ENCODE measurements around the gene C1orf21.

The C1orf21 gene

DNA sequence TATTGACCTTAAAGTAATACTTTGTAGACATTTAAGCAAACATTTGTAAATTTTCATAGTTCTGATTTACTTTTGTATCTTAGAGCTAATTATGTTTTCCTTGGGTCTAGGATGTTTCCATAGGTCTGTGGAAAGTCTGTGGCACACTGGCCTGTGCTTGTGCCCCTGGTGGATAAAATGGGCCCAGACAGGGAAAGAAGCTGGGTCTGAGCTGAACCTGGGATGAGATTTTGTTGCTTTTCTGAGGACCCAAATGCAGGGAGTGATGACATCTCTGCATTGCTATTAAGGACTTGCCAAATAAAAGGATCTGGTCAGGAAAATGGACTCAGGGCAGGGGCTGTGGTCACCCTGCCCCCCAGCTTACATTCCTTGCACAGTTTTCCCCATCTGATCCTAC is 41.8 kb downstream of the C1orf21 start:
- DNase-seq (ENCODE audit: low spot score), result no peak
- TF ChIP-seq, protein P1, sequence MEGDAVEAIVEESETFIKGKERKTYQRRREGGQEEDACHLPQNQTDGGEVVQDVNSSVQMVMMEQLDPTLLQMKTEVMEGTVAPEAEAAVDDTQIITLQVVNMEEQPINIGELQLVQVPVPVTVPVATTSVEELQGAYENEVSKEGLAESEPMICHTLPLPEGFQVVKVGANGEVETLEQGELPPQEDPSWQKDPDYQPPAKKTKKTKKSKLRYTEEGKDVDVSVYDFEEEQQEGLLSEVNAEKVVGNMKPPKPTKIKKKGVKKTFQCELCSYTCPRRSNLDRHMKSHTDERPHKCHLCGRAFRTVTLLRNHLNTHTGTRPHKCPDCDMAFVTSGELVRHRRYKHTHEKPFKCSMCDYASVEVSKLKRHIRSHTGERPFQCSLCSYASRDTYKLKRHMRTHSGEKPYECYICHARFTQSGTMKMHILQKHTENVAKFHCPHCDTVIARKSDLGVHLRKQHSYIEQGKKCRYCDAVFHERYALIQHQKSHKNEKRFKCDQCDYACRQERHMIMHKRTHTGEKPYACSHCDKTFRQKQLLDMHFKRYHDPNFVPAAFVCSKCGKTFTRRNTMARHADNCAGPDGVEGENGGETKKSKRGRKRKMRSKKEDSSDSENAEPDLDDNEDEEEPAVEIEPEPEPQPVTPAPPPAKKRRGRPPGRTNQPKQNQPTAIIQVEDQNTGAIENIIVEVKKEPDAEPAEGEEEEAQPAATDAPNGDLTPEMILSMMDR (IDR thresholded peaks at IDR 0.05; ENCODE audit: borderline replicate concordance, control extremely low read depth, extremely low read depth, insufficient read depth, missing control alignments), result no peak
- in situ Hi-C loops (cut with MboI; ENCODE audit: low sequenced_read_pairs, unreplicated experiment), result no loop called here

DNA sequence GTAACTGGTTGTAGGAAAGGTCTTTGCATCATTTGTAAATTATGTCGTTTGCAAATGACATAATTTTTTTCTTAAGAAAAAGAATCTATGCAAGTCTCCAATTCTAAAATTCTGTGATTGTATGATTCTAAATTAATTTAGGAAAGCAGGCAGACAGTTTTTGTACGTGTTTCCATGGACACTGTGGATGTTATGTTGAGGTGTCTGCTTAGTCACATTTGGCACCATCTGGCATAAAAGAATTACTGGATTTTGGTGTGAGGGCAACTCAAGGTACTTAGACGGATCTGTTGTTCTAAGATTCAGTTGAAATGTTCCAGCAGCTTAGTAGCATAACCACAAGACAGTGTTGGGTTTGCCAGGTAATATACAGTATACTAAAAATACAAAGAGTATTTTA is 42.5 kb downstream of the C1orf21 start:
- in situ Hi-C loops (cut with MboI; ENCODE audit: low sequenced_read_pairs, unreplicated experiment), result no loop called here
- no peak for DNase-seq (ENCODE audit: low spot score)
- TF ChIP-seq, protein P1 (IDR thresholded peaks at IDR 0.05; ENCODE audit: borderline replicate concordance, control extremely low read depth, extremely low read depth, insufficient read depth, missing control alignments), result no peak

DNA sequence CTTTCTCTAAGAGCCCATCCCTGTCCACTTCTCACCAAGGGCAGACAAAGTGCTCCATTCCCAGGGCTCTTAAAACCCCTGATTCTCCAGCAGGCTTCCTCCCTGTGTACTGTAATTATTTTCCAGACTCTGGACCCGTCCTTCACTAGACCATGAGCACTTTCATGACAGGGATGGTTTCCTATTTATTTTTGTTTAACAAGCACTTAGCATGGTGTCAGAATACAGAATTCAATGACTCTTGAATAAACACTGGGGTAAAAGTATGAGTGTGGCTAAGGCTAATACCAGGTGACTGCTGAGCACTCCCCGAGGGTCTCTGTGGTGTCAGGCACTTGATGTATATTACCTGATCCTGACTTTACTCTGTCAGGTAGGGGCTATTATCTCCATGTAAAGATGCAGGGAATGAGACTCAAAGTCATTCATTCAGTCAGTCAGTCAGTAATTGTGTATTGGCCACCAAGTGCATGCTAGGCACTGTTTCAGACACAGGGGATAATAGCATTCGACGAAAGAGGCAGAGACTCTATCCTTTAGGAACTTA is 47.2 kb downstream of the C1orf21 start:
- no peak for DNase-seq (ENCODE audit: low spot score)
- in situ Hi-C loops (cut with MboI; ENCODE audit: low sequenced_read_pairs, unreplicated experiment), result no loop called here
- TF ChIP-seq, protein P1 (IDR thresholded peaks at IDR 0.05; ENCODE audit: borderline replicate concordance, control extremely low read depth, extremely low read depth, insufficient read depth, missing control alignments), result no peak

DNA sequence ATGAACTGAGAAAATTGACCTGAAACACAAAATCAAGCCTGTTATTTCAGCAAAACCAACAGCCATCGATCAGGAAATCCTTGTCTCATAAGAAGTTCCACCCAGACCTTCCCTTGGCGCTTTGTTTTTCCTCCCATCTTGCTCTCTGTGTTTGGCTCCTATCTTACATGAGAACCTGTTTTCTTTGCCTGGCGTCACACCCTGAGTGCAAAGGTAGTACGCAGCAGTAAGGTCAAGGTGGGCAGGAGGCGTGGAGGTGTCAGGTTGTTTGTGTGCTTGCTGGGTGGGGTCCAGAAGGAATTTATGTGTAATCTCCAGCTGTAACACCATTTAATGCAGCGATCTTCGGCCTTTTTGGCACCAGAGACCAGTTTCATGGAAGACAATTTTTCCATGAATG is 50.5 kb downstream of the C1orf21 start:
- in situ Hi-C loops (cut with MboI; ENCODE audit: low sequenced_read_pairs, unreplicated experiment), result no loop called here
- TF ChIP-seq, protein P1 (IDR thresholded peaks at IDR 0.05; ENCODE audit: borderline replicate concordance, control extremely low read depth, extremely low read depth, insufficient read depth, missing control alignments), result no peak
- DNase-seq (ENCODE audit: low spot score), result no peak

DNA sequence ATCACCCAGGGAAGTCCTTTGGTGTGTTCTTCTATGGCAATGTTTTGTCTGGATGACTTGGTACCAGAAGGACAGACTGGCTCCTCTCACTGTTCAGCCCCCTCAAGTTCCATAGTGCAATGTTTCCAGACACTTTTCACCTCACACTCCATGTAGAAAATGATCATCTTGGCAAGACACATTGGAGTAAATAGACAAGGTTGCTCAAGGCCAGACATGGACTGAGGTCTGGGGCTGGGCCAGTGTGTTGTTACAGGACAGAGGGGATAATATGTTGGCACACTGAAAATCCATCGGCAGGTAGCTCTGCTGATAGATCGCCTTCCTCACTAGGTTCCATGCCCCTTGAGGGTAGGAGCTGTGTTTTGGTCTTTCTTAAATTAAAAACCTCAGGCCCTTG is 51.5 kb downstream of the C1orf21 start:
- TF ChIP-seq, protein P1 (IDR thresholded peaks at IDR 0.05; ENCODE audit: borderline replicate concordance, control extremely low read depth, extremely low read depth, insufficient read depth, missing control alignments), result no peak
- in situ Hi-C loops (cut with MboI; ENCODE audit: low sequenced_read_pairs, unreplicated experiment), result no loop called here
- no peak for DNase-seq (ENCODE audit: low spot score)

DNA sequence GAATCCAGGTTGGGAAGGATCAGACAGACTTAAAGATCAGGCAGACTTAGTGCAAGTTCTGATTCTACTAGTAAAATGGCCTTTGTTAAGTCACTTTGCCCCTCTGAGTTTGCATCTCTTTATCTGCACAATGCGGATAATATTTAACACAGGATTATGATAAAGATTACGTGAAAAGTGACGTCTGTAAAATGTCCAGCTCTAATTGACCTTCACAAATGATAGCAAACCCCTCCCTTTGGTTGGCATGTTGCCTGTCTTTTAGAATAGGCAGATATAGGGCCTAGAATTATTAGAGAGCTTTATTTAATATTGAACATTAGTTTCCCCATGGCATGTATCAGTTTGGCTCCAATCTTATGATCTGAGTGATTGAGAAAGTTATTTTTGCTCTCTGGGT is 55.4 kb downstream of the C1orf21 start:
- in situ Hi-C loops (cut with MboI; ENCODE audit: low sequenced_read_pairs, unreplicated experiment), result no loop called here
- DNase-seq (ENCODE audit: low spot score), result no peak
- TF ChIP-seq, protein P1 (IDR thresholded peaks at IDR 0.05; ENCODE audit: borderline replicate concordance, control extremely low read depth, extremely low read depth, insufficient read depth, missing control alignments), result no peak

DNA sequence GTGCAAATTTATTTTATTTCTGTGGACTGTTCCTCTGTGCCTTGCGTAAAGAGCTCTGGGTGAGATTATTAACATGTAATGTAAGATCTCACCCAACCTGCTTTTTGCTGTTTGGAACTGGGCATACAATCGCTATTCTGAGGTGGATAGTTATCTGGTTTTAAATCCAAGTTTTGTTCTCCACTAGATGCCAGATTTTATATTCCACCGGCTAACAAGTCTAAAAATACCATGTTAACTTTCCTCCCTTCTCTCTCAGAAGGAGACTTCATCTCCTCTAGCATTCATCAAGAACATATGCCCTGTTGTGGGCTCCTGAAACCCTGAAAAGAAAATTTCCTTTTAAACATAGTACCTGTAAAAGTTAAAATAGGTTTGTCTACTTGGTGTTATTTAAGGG is 56.4 kb downstream of the C1orf21 start:
- in situ Hi-C loops (cut with MboI; ENCODE audit: low sequenced_read_pairs, unreplicated experiment), result no loop called here
- DNase-seq (ENCODE audit: low spot score), result no peak
- TF ChIP-seq, protein P1 (IDR thresholded peaks at IDR 0.05; ENCODE audit: borderline replicate concordance, control extremely low read depth, extremely low read depth, insufficient read depth, missing control alignments), result no peak
